Lower leg skin (tissue), 3 donors: Measurements from ENCODE around the gene TMEM131L.

ENCODE experiments used
- POLR2A ChIP-seq, 2 donors: fragments of 450-650 bp; IDR thresholded peaks; one replicate each; pipeline ENCODE4 v1.6.1; 2016 to 2017; ENCODE audit warnings: antibody characterized with exemption in 2 of 2, mild to moderate bottlenecking in 1 of 2, moderate library complexity in 1 of 2
- TF ChIP-seq, protein P1 (sequence below), 3 donors: fragments of 450-650 bp; IDR thresholded peaks; one replicate each; pipeline ENCODE4 v1.5.1; 2016; ENCODE audit warnings: antibody characterized with exemption in 3 of 3, mild to moderate bottlenecking in 3 of 3, moderate library complexity in 2 of 3

DNA sequence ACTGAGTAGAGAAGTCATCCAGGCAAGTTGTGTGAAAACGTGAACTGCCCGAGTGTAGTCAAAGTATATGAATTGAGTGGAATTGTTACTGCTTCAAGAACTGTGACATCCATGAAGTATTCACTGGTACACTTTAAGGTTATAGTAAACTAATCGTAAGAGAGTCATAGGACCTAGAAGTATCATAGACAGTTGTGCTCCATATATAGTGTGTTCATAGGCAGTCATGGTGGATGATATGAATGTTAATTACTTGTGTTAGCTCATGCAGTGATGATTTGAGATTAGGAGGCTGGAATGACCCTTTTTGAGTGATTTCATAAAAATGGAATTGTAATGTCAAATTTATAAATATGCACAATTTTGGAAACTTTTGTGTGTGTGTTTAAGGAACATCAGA, 136.6 kb downstream of the TMEM131L start:
- TF ChIP-seq, protein P1, sequence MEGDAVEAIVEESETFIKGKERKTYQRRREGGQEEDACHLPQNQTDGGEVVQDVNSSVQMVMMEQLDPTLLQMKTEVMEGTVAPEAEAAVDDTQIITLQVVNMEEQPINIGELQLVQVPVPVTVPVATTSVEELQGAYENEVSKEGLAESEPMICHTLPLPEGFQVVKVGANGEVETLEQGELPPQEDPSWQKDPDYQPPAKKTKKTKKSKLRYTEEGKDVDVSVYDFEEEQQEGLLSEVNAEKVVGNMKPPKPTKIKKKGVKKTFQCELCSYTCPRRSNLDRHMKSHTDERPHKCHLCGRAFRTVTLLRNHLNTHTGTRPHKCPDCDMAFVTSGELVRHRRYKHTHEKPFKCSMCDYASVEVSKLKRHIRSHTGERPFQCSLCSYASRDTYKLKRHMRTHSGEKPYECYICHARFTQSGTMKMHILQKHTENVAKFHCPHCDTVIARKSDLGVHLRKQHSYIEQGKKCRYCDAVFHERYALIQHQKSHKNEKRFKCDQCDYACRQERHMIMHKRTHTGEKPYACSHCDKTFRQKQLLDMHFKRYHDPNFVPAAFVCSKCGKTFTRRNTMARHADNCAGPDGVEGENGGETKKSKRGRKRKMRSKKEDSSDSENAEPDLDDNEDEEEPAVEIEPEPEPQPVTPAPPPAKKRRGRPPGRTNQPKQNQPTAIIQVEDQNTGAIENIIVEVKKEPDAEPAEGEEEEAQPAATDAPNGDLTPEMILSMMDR (IDR thresholded peaks at IDR 0.05): no peak
- no peak for TF ChIP-seq POLR2A (IDR thresholded peaks at IDR 0.05)
